GM21423 (cell line): ENCODE data around the gene STAT3.

ENCODE experiments used
- ATAC-seq: cut with Tn5 transposase; IDR thresholded peaks from one replicate; pipeline ENCODE4 v1.9.1; 2021; ENCODE audit warnings: mild to moderate bottlenecking, moderate library complexity; ENCODE audit not compliant: unreplicated experiment

Gene STAT3

GRCh38 chr17:42282478-42283080, 105.7 kb downstream of the STAT3 start:
- ATAC-seq: no peak

DNA sequence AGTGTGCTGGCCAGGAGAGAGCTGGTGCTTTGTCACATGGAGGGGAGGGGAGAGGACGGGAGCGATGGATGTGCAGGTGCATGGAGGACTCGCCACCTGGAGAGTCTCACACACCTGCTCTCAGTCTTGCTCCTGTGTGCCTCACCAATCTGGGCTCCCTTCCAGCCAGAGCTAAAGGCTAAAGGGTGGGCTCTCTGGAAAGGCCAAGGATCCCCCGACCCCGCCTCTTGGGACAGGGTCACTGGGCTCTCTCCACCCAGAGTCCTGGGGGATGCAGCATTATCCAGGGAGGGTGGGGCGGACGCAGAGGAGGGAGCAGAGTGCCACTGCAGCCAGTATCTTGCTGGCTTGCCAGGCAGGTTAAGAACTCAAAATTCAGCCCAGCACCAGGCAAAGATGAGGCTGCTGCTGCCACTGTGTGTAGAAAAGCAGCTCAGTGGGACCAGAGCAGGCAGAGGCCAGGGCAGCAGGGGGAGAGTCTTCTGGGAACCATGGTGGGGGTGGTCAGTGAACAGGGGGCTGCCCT, 106.6 kb downstream of the STAT3 start:
- no peak for ATAC-seq

- ATAC-seq: no peak
Measured at GRCh38 chr17:42279776-42280630, 108.2 kb downstream of the STAT3 start.

GRCh38 chr17:42277342-42277712, 110.9 kb downstream of the STAT3 start:
- ATAC-seq: no peak

DNA sequence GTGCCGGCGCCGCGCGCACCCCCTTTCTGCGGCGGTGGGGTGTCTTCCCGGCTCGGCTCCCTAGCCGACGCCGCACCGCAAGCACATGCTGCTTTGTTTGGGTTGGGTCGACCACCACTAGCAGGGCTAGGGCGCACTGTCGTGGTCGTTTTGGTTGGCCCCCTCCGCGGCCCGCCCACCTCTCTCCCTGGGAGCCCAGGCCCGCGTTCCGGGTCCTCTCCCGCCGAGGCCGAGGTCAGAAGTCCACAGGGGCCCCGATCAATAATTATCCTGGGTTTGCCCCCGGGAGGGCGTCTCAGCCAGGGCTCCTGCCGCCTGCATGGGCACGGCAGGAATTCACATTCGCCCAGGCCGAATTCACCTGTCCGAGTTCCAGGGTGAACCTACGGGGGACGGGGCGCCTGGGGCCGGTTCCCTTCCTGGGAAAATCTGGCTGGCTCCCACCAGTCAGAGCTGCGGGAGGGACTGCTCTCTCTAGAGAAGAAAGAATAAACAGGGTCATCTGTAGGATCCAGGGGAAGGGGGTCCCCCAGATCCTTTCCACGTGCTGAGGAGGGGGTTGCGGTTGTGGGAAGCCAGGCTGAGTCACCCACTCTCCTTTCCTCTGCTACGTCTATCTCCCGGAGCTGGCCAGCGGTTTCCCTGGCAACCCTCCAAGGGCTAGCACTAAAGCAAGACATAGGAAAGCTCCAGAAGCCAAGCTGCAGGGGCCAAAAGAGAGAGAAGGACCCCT, 111.5 kb downstream of the STAT3 start:
- peak; percentile 20 for ATAC-seq

DNA sequence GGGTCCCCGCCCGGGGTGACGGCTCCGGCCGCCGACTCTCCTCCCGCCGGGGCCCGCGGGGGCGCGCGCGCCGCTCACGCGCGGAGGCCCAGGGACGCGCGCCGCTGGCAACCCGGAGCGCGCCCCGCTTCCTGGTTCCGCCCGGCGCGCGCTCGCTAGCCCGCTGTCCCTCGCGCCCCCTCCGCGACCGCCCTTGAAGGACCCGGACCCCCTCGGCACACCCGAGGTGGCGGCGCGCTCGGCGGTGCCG, 112.0 kb downstream of the STAT3 start, which contains the start of gene STAT5B:
Gene STAT5B (minus strand): TSS at position 33 of the 250 bp plus-strand sequence. CDS start 44,264 bp downstream, outside the sequence.
- peak; percentile 61 for ATAC-seq

- peak; percentile 60 for ATAC-seq
Measured at GRCh38 chr17:42275527-42276358, 112.5 kb downstream of the STAT3 start.

DNA sequence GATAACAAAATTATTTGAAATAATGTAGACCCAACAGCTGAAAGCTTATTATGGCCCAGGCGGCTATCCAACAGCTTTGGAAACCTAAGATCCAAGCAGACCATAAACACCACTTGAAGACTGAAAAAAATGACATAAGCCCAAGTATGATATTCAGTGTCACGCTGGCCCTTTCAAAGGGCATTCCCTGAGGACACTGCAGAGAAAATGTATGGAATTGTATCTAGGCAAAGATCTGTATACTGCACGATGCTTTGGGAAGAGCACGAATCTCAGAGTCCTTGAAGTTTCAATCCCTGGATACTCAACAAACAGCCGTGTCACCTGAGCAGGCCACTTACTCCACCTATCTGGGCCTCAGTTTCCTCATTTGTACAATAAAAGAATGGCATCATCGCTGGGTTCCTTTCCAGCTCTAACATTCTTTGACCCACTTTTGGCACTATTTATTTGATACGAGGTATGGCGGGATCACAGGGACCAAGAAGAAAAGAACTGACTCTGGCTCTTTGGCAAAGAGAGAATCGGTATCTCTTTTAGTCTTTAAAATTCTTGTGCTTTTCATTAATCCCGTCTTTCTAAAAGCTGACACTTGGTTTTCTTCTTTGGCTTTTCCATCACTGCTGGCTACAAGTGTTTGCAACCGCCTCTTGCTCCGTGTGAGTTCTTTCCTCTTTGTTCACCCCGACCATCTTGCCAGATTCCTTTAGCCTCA, 113.3 kb downstream of the STAT3 start:
- ATAC-seq: no peak

- no peak for ATAC-seq
Measured at GRCh38 chr17:42274253-42274542, 114.0 kb downstream of the STAT3 start.

DNA sequence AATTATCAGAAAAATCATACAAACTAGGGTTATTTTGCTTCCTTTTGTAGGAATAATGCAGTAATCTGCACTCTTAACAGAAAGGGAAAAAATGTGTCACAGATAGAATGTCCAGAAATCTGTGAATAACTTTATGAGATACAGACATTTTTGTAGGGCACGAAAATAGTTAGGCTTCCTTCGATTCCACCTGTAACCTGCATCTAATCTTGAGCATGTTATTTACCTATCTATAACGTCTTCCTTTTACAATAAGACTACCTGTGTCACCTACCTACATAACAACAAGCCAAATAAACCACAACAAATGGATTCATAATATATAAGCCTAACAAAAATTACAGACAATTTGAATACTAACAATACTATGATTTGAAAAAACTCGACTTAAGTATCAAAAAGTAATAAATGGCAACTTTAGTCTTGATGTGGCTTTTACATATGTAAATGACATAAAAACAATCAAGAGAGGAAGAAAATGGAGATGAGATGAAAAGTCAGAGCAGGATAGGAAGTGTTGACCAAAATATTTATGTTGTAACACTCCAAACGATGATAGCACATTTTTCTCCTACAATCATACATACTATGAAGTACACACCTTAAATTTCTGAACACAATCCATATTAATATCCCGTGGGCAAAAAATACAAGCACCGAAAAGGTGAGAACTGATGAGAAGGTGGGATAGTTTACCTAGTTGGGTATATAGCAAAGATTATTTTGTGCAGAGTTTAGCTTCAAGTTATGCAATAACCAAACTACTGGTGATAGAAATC, 114.6 kb downstream of the STAT3 start:
- ATAC-seq: no peak

DNA sequence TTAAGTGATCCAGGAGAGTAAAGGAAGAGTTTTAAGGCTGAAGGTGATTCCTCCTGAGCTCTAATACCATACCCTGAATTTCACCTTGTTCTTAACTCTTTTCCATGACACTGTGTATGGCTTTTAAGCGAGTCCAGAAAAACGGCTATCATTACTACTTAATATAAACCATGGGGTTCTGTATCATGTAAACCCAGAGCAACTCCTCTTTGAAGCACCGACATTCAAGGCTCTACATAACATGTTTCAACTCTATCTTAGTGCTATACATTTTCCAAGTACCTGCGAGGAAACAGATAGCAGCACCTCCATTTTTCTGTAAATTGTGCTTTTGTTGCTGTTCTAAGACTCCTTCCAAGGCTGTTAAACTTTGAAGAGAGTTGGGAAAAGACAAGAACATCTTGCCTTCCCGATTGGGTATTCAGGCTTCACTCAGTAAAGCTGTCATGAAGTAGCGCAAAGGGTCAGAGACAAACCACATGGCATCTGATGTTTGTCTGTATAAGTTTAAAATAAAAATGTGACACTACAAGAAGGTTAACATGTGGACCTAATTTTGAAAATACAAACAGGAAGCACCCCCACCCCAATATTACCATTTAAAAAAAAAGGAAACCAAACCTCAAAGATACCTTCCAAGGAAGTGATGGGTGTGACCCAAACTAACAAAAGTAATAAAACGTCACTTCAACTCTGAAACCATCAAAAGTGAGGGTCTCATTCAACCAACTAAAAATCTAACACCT, 115.9 kb downstream of the STAT3 start:
- no peak for ATAC-seq

DNA sequence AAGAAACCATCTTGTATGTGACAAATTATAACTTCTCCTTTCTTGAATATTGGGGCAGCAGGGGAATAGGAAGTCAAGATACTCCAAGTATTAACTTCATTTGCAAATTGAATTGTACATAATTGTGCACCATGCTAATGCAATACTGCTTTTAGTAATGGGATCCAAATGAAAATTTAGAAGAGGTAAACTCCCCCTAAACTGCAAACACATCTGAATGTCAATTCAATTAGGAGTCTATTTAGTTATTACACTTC, 116.5 kb downstream of the STAT3 start:
- no peak for ATAC-seq

- ATAC-seq: no peak
Measured at GRCh38 chr17:42271006-42271778, 117.0 kb downstream of the STAT3 start.

- no peak for ATAC-seq
Measured at GRCh38 chr17:42270596-42270995, 117.6 kb downstream of the STAT3 start.

GRCh38 chr17:42270170-42270535, 118.1 kb downstream of the STAT3 start:
- no peak for ATAC-seq

DNA sequence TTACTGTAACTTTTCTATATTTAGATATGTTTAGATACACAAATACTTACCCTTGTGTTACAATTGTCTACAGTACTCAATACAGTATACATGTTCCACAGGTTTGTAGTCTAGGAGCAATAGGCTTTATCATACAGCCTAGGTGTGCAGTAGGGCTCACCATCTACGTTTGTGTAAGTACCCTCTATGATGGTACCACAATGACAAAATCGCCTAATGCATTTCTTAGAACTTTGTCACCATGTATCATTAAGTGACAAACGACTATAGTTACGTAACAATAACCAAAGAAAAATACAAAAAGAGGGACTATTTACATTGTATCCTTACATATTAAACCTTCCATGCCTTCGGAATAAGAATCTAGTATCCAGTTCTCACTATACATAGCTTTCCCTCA, 120.0 kb downstream of the STAT3 start:
- no peak for ATAC-seq

- no peak for ATAC-seq
Measured at GRCh38 chr17:42266918-42267766, 121.1 kb downstream of the STAT3 start.

GRCh38 chr17:42266462-42266861, 121.8 kb downstream of the STAT3 start:
- no peak for ATAC-seq
